CD4-positive, alpha-beta T cell treated with Interleukin-6 for 4 hours (primary cell): ENCODE measurements around the gene KLHL14.
"Not testable (repeated sequence)": the region's sequence is repeated elsewhere in the genome, so short reads cannot be mapped to it uniquely, and the experiment has no call there.

Source experiments
- DNase-seq: peaks from one replicate; pipeline ENCODE4 v3.0.0-alpha.2; 2020; ENCODE audit warnings: mixed read lengths

The KLHL14 gene

DNA sequence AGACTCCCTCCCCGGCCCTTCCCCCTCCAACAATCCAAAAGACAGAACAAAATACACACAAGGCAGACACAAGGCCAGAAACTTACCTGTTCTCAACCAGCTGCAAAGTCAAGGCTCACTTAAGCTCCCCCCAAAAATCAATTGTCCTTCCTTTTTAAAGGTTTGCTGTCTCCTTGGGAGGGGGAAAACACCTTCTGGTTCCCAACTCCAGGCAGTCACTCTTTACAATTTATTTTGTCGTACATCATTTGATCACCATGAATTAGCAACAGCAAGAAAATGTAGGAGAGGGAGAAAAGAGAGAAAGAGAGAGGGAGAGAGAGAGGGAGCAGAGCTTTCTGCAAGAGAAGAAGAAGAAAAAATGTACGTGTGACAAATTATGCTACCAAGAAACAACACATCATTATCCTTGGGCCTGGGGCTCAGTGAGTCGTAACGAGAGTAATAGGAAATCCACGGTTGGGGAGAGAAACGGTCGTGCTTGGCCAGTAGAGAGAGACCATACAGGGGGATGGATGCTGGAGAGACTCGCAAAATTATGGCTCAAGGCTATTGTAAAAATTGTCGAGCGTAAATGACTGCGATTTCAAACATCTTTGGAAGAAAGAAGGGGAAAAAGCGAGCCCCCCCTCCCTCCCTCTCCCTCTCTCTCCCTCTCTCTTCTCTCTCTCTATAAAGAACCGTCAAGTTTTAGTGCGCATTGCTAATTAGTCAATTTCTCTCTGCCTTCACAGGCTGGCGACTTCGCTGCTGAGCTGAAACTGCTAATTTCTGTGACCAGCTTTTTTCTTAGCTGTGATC, at the start of gene KLHL14:
KLHL14 (minus strand) TSS at position 443 of the 801 bp plus-strand sequence. CDS start 2,432 bp downstream, outside the sequence.
- no peak for DNase-seq

GRCh38 chr18:32822197-32822596, 49.4 kb upstream of the KLHL14 start:
- no peak for DNase-seq

DNA sequence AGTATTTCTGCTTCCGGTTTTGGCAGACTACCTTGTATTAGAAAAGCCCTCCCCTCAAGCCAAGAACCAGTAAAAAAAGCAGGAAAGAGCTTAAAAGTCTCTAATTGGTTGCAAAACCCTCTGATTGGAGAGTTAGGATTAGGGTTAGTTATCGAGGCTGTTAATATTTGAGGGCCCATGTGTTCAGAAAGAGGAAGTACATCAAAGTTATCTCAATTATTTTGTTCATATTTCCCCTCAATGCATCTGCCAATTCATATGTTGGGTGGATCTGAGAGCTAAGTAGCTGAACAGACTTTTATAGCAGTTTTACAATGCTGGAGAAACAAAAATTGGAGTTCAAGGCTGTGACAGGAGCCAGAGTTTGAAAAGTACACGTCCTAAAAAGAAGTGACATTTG, 43.1 kb upstream of the KLHL14 start:
- DNase-seq = no peak

DNA sequence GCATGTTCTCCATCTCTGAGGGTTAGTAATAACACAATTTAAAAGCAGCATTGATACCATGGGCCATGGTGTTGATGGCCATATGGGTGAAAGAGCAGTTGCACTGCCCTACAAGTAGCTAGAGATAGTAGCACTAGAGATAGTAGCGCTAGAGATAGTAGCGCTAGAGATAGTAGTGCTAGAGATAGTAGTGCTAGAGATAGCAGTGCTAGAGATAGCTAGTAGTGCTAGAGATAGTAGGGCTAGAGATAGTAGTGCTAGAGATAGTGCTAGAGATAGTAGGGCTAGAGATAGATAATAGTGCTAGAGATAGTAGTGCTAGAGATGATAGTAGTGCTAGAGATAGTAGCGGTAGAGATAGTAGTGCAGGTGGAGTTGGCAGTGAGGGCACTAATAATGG, 39.5 kb upstream of the KLHL14 start:
- DNase-seq = no peak

DNA sequence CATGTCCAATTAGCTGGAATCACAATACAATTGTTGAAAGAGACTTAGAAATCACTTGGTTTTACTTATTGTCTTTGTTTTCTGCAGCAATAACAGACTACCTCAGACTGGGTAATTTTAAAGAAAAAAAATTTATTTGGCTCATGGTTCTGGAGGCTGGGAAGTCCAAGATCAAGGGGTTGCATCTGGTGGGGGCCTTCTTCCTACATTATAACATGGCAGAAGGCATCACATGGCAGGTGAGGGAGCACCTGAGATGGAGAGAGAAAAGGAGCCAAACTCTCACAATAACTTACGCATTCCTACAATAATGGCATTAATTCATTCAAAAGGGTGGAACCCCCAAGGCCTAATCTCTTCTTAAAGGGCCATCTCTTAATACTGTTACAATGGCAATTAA, 37.5 kb upstream of the KLHL14 start:
- DNase-seq = no peak

GRCh38 chr18:32805354-32805753, 32.5 kb upstream of the KLHL14 start:
- no peak for DNase-seq

GRCh38 chr18:32804134-32804888, 31.5 kb upstream of the KLHL14 start:
- no peak for DNase-seq

DNA sequence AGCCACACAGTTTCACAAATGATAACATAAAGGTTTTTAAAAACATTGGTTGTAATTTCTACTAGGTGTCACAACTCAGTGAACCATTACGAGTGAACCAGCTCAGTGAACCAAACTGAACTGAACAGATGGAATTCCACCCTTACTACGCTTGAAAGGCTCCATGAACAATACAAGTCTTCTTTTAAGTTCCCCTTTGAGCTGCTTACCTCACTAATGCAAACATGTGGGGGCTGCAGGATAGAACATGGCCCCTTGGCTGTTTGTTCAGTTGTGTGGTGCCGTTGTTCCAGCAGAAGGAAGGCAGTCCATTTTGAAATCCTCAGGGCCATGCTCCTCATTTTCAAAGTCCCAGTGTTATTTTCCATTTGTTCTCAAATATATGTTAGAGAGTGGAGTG, 30.7 kb upstream of the KLHL14 start:
- DNase-seq = no peak

DNA sequence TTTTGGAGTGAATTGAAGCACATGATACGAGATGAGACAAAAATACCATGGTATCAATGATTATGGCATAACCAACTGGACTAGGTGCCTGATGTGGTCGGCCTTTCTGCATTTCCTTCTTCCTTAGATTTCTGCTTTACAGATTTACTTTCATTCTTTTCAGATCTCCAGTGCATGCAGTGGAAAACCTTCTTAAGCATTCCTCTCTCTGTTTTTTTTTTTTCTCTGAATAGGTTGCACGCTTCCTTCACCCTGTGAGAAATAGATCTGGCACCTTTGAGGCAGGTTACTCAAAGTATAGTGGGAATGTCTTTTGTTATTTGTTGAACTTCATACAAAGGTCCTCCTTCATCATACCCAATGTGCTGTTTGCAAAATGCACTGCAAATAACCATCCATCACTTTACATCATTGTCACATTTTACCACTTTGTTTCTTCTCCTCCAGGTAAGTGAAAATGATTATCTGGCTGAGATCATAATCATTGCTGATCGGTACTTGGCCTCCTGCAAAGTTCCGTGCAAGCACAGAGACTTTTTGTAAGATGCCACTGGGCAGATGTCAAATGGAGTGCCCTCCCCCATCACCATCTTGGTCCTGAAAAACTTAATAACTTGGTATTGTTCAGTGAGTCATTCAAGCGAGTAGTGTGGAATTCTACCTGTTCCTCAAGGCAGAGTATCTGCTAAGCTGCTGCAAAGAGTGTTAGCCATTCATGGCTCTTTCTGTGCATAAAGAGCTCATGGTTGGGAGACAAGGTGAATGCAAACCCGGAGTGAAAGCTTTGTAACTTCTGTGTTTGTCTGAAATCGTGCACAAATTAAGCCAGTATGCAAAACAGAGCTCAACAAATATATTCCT, 30.0 kb upstream of the KLHL14 start:
- no peak for DNase-seq

GRCh38 chr18:32801228-32801627, 28.4 kb upstream of the KLHL14 start:
- DNase-seq = no peak

- no peak for DNase-seq
Measured at GRCh38 chr18:32798209-32798960, 25.6 kb upstream of the KLHL14 start.

- DNase-seq = not testable (repeated sequence)
Measured at GRCh38 chr18:32794667-32795066, 21.8 kb upstream of the KLHL14 start.

GRCh38 chr18:32779010-32779409, 6.2 kb upstream of the KLHL14 start:
- no peak for DNase-seq

GRCh38 chr18:32777049-32777448, 4.2 kb upstream of the KLHL14 start:
- no peak for DNase-seq

- DNase-seq = no peak
Measured at GRCh38 chr18:32776561-32776960, 3.7 kb upstream of the KLHL14 start.

GRCh38 chr18:32775628-32776027, 2.8 kb upstream of the KLHL14 start:
- DNase-seq = no peak

DNA sequence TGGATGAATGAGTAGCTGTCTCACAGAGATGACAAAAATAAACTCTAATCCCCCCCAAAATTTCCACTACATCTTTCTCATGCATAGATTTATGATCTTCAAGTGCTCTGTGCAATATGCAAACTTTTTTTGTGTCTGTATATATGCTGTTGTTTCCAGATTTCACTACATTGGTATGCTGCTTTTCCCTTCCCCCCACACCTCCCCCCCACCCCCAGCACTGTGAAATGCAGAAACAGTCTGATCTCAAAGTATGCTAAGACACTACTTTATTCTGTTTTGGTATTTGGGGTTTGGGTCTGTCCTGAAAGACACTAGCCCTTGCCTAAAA, 524 bp upstream of the KLHL14 start:
- no peak for DNase-seq

DNA sequence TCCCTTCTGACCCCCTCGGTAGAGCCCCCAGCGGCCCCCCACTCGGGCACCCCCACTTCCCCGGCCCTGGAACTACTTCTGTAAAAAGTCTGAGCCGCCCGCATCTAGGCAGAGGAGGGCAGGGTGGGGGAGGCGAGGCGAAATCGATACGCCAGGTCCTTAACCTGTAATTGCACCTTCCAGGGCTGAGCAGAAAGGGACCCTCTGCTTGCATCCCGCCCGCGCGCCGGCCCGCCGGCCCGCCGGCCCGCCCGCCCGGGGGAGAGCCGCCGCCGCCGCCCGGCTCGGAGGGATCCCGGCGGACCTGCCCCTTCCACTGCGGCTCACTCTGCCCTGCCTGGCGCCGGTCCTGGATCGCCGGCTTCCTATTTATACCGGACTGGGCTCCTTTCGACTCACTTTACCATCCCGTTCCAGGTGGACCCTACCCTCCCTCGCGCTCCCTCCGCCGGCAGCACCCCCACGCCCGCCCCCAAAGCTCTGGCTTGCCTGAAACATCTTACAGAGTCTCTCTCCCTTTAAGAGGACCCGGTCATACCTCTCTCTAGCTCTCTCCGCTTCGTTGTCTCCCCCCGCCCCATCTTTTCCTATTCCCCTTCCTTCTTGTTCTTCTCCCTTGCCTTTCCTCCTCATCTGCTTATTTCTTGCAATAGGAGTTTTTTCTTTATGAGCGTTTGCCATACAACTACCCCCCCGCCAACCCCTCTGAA, 797 bp downstream of the KLHL14 start:
- DNase-seq = no peak

DNA sequence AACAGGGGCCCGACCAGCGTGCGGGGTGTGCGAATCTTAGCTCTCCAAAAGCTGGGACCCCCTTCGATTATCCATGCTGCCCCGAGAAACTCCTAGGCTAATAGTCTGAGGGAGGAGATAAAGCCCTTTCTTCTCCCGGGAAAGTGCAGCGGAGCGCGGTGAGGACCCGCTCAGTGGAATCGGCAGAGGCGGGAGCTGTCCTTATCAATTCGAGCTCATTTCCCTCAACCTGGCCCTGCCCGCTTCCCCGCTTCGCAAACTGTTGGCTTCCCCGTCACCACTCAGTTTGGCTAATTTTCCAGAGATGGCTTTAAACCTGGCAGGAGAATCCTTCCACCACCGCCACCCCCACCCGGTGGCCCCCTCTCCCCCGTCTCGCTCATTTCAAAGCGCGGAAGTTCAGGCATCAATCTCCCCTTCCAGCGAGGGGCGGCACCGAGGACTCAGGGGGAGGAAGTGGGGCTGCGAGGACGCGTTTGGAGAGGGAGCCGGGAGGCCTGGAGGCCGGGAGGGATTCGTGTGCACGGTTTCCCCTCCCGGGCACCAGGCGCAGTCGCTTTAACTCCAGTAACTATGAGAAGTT, 1.6 kb downstream of the KLHL14 start:
- no peak for DNase-seq

GRCh38 chr18:32770666-32771168, 2.1 kb downstream of the KLHL14 start:
- DNase-seq = no peak

DNA sequence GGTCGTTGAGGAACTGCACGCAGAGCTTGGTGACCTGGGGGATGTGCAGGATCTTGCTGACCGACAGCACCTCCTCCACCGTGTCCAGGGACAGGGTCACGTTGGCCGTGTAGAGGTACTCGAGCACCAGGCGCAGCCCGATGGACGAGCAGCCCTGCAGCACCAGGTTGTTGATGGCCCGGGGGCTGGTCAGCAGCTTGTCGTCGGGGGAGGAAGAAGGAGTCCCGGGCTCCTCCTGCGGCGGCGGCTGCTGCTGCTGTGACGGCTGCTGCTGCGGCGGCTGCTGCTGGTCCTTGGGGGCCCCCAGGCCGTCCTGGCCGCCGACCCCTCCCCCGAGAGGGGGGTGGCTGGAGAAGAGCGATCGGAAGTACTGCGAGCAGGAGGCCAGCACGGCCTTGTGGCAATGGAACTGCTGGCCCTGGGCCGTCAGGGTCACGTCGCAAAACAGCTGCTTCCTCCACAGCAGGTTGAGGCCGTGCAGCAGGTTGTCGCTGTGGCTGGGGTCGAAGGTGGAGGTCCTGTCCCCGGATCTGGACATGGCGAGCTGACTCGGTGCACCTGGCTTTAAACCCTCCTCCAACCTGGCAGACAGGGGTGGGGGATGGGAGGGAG, 2.7 kb downstream of the KLHL14 start:
- no peak for DNase-seq
